GM12874 (cell line): ENCODE data around the gene KRTAP10-2.

Source experiments
- TF ChIP-seq, protein P1 (sequence below): IDR thresholded peaks from 2 replicates; pipeline ENCODE4 v1.5.1; 2011; ENCODE audit warnings: low read depth, mild to moderate bottlenecking, control low read depth, low read length, moderate library complexity; ENCODE audit not compliant: insufficient read depth

Gene KRTAP10-2

DNA sequence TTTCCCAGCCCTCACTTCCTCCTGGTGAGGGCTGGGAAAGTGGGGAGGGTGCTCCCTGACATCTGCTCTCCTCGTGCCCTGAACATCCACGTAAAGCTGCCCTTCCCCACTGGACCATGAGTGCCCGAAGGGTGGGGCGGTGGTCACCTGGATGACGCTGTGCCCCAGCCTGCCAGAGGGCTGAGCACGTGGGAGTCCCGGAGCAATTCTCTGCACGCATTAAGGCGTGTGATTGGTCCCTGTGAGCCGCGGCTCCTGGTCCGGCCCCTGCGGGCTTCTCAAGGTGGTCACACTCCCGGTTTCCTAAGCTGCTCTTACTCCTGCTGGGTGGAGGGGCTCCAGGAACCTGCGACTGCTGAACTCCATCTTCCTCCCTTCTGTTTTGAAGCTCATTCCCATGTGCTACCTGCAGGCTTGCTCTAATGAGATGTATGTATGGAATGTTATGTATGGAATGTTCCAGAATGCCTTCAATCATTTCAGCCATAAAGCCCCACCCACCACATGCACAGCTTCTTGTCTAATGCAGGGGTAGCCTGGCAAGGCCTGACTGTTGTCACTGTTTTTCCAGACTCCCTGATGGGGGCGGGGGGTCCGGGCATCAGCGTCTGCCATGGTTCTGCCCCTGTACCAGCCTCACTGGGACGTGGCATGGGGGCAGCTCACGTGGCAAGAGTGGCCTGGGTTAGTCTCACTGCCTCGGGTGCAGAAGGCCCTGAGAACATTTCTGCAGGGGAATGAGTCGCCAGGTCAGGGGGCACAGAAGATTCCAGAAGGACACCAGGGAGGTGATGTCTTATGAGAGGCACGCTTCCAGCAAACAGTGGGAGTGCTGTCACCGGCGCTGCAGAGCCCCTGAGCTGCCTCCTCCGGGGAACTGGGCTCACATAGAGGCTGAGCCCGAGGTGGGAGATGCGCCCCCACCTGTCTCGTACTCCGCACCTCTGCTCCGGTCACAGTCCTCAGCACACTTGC, 30.7 kb downstream of the KRTAP10-2 start:
- TF ChIP-seq, protein P1, sequence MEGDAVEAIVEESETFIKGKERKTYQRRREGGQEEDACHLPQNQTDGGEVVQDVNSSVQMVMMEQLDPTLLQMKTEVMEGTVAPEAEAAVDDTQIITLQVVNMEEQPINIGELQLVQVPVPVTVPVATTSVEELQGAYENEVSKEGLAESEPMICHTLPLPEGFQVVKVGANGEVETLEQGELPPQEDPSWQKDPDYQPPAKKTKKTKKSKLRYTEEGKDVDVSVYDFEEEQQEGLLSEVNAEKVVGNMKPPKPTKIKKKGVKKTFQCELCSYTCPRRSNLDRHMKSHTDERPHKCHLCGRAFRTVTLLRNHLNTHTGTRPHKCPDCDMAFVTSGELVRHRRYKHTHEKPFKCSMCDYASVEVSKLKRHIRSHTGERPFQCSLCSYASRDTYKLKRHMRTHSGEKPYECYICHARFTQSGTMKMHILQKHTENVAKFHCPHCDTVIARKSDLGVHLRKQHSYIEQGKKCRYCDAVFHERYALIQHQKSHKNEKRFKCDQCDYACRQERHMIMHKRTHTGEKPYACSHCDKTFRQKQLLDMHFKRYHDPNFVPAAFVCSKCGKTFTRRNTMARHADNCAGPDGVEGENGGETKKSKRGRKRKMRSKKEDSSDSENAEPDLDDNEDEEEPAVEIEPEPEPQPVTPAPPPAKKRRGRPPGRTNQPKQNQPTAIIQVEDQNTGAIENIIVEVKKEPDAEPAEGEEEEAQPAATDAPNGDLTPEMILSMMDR, result no peak

DNA sequence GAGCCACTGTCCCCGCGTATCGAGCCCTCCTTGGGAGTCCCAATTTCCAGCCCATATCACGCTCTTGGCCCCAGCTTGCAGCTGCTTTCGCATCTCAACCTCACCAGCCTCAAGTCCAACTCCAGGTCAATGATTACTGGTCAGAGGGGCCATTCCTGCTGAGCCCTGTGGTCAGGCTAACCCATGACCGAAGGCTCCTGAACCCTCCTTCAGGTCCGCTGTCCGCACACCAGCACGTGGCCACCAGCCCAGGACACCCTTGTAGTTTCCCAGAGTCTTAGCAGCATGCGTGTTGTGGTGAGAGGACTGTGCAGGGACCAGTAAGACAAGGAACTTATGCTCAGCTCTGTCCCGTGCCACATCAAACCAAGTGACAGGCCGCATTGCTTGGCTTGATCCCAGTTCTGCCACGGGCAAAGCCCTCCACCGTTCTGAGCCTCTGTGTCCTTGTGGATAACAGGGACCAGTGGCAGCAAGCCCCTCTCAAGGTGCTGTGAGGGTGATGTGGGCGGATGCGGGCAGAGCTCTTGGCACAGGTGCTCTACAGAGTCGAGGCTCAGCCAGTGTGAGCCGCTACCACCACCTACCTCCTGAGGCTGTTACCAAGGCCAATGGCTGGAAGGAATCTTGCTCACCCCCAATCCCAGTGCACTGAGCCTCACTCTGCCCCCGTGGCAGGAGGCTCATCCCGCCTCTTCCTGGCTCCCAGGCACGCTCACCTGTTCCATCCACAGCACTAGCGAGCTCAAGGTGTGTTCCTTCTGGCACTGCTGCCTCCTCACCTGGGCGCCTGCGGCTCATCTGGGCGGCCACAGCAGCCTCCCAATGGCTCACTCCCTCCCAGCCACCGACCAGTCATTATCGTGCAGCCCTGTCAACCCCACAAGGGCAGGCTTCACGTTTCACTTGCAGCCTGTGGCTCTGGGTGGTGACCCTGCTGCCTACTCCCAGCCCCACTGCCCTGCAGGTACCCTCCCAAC, 31.7 kb downstream of the KRTAP10-2 start:
- TF ChIP-seq, protein P1, result no peak

DNA sequence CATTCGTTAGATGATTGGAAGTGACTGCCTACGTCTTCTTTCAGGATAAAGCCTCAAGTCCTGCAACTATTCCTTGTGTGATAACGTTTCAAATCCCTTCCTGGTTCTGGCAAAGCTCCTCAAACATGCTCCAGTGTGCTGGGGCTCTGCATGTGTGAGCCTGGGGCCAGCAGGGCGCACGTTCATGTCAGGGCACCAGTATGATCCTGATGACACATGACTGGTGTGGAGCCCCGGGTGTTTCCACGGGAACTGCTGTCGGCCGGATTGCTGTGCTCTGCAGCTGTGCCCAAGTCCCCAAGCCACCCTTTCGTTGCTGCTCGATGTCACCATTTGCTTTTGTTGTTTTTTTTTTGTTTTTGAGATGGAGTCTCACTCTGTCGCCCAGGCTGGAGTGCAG, 32.6 kb downstream of the KRTAP10-2 start:
- TF ChIP-seq, protein P1, result no peak

DNA sequence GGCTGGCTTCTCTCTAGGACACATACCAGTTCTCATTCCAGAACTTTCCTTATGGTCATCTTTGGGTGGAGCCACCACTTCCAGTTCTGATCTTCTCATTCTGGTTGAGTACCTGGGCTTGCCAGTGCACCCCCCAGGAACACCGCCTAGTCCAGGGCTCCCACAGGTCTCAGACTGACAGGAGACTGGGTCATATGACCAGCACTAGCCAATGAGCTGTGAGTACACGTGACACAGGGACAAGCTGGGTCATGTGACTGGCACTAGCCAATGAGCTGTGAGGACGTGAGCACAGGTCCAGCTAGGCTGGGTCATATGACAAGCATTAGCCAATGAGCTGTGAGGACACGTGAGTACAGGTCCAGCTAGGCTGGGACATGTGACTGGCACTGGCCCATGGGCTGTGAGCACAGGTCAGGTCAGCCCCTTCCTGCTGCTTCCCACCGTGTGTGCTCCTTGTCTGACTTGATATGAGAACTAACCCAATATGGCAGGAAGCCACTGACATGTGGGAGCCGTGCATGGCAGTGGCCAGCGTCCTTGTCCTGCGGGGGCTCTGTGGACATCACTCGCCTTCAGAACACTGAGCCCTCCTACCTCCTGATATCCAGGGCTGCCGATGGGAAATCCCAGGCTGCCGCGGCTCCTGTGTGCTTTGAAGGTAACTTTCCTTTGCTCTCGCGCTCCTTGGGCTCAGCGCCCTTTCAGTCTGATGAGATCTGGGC, 34.0 kb downstream of the KRTAP10-2 start:
- TF ChIP-seq, protein P1, result no peak

DNA sequence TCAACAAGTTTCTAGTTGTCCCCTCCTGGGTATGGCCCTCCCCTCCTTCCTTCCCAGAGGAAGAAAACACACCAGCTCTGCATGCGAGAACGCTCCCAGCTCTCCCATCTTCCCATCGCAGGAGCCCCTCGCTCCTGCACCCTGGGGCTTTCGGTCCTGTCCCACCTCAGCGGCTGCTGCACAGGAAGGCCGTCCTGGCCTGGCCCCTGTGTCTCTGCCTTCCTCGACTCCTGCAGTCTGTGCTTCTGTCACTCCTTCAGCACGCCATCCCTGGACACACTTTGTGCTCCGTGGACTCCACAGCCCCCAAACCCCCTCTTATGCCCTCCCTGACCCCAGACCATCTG, 34.5 kb downstream of the KRTAP10-2 start:
- TF ChIP-seq, protein P1, result no peak

DNA sequence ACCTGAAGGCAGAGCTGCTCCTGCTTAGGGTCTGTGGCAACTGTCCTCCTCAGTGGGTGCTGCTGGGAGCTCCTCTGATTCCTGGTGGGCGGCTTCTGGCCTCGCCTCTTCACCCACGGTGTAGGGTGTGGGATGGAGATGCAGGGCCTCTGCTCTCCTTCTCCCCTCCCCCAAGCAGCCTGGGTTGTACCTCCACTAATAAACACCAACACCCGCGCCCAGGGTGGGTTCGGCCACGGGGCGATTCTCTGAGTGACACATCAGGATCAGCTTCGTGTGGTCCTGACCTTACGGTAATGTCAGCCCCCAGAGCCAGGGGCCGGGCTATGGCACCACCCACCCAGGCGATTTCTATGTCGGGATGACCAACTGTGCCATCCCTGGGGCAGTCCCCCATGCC, 35.0 kb downstream of the KRTAP10-2 start:
- TF ChIP-seq, protein P1, result no peak
